Loucy (cell line): ENCODE results near the gene SPDYA.

Source experiments
- H2AFZ ChIP-seq: fragments of 200-600 bp; sonication (generic); 2 replicates; pipeline ENCODE4 v1.6.0; 2016; ENCODE audit warnings: antibody characterized with exemption, mild to moderate bottlenecking, low read length, moderate library complexity
- H3F3A ChIP-seq: fragments of 200-600 bp; 2 replicates; pipeline ENCODE4 v1.6.0; 2016; ENCODE audit warnings: antibody characterized with exemption, low read depth, mild to moderate bottlenecking
- H3K27me3 ChIP-seq: fragments of 200-600 bp; sonication (generic); 2 replicates; pipeline ENCODE4 v1.6.1; 2014; ENCODE audit warnings: low read length, mild to moderate bottlenecking; ENCODE audit not compliant: insufficient read depth, poor library complexity, severe bottlenecking
- H3K36me3 ChIP-seq: fragments of 200-600 bp; sonication (generic); 2 replicates; pipeline ENCODE4 v1.6.1; 2016; ENCODE audit warnings: low read length; ENCODE audit not compliant: insufficient read depth
- H3K4me1 ChIP-seq: fragments of 200-600 bp; sonication (generic); 2 replicates; pipeline ENCODE4 v1.5.1; 2014; ENCODE audit warnings: low read length, mild to moderate bottlenecking; ENCODE audit not compliant: insufficient read depth, poor library complexity, severe bottlenecking
- H3K4me2 ChIP-seq: fragments of 200-600 bp; sonication (generic); 2 replicates; pipeline ENCODE4 v1.6.0; 2014; ENCODE audit warnings: antibody characterized with exemption, low read length, low read depth, mild to moderate bottlenecking; ENCODE audit not compliant: poor library complexity, severe bottlenecking
- H3K4me3 ChIP-seq: fragments of 200-600 bp; sonication (generic); 2 replicates; pipeline ENCODE4 v1.5.1; 2014; ENCODE audit warnings: low read length, mild to moderate bottlenecking, mixed read lengths; ENCODE audit not compliant: poor library complexity, severe bottlenecking
- H3K79me2 ChIP-seq: fragments of 200-600 bp; sonication (generic); 2 replicates; pipeline ENCODE4 v1.6.1; 2014; ENCODE audit warnings: low read length; ENCODE audit not compliant: insufficient read depth
- H3K9ac ChIP-seq: fragments of 200-600 bp; sonication (generic); 2 replicates; pipeline ENCODE4 v1.6.0; 2014; ENCODE audit warnings: mild to moderate bottlenecking, low read depth, low read length, moderate library complexity; ENCODE audit not compliant: poor library complexity, severe bottlenecking
- H3K9me2 ChIP-seq: fragments of 200-600 bp; sonication (generic); replicated peaks from 2 replicates; pipeline ENCODE4 v1.6.1; 2016; ENCODE audit warnings: low read depth, low read length, mixed read lengths
- H3K9me3 ChIP-seq: fragments of 200-600 bp; sonication (generic); 2 replicates; pipeline ENCODE4 v1.6.1; 2014; ENCODE audit warnings: mild to moderate bottlenecking, antibody characterized with exemption, low read length, low read depth; ENCODE audit not compliant: insufficient read depth
- H4K20me1 ChIP-seq: fragments of 200-600 bp; sonication (generic); 2 replicates; pipeline ENCODE4 v1.6.0; 2014; ENCODE audit warnings: antibody characterized with exemption, low read length, mild to moderate bottlenecking; ENCODE audit not compliant: insufficient read depth, poor library complexity, severe bottlenecking
- CTCF ChIP-seq: fragments of 200-600 bp; sonication (generic); conservative IDR thresholded peaks from 2 replicates; pipeline ENCODE4 v1.5.1; 2014; ENCODE audit warnings: mild to moderate bottlenecking, antibody characterized with exemption, low read length
- EZH2phosphoT487 ChIP-seq: fragments of 200-600 bp; IDR thresholded peaks from 2 replicates; pipeline ENCODE4 v1.6.1; 2018; ENCODE audit warnings: antibody characterized with exemption, mild to moderate bottlenecking, moderate library complexity, borderline replicate concordance

Gene SPDYA

GRCh38 chr2:28835781-28836180 is 25.1 kb downstream of the SPDYA start:
- TF ChIP-seq EZH2phosphoT487: no peak
- no peak for TF ChIP-seq CTCF
- H3K9ac ChIP-seq: no peak overlapping the region
- H2AFZ ChIP-seq: no peak overlapping the region
- no peaks in the 10 kb centered on the region for H3K4me1 ChIP-seq
- no peaks in the 10 kb centered on the region for H3K9me3 ChIP-seq
- no peaks in the 10 kb centered on the region for H3K36me3 ChIP-seq
- no peaks in the 10 kb centered on the region for H4K20me1 ChIP-seq
- no peaks in the 10 kb centered on the region for H3K79me2 ChIP-seq
- no peaks in the 10 kb centered on the region for H3K9me2 ChIP-seq
- no peak overlapping the region for H3K4me3 ChIP-seq
- no peaks in the 10 kb centered on the region for H3F3A ChIP-seq
- no peaks in the 10 kb centered on the region for H3K27me3 ChIP-seq
- no peak overlapping the region for H3K4me2 ChIP-seq

- Histone ChIP-seq H3K9ac (no peak overlapping the region), H4K20me1 (no peaks in the 10 kb centered on the region), H3K4me3 (no peak overlapping the region), H3K27me3 (no peaks in the 10 kb centered on the region), H3K79me2 (no peaks in the 10 kb centered on the region), H3F3A (no peaks in the 10 kb centered on the region), H3K9me2 (no peaks in the 10 kb centered on the region), H3K9me3 (no peaks in the 10 kb centered on the region), H3K36me3 (no peaks in the 10 kb centered on the region), H3K4me2 (no peak overlapping the region), H2AFZ (no peak overlapping the region), H3K4me1 (no peaks in the 10 kb centered on the region)
- no peak for TF ChIP-seq EZH2phosphoT487
- TF ChIP-seq CTCF: no peak
Observed at GRCh38 chr2:28838971-28839370, 28.3 kb downstream of the SPDYA start.

- no peaks in the 10 kb centered on the region for H3K27me3 ChIP-seq
- no peaks in the 10 kb centered on the region for H3K36me3 ChIP-seq
- no peak overlapping the region for H3K9ac ChIP-seq
- H3K4me3 ChIP-seq: no peak overlapping the region
- no peak overlapping the region for H3K4me2 ChIP-seq
- no peaks in the 10 kb centered on the region for H3K9me3 ChIP-seq
- no peak for TF ChIP-seq CTCF
- no peak for TF ChIP-seq EZH2phosphoT487
- no peaks in the 10 kb centered on the region for H4K20me1 ChIP-seq
- no peaks in the 10 kb centered on the region for H3K9me2 ChIP-seq
- no peak overlapping the region for H2AFZ ChIP-seq
- no peaks in the 10 kb centered on the region for H3F3A ChIP-seq
- no peaks in the 10 kb centered on the region for H3K4me1 ChIP-seq
- H3K79me2 ChIP-seq: no peaks in the 10 kb centered on the region
Observed at GRCh38 chr2:28842042-28842441, 31.4 kb downstream of the SPDYA start.
